Body of pancreas (tissue), 4 donors: ENCODE measurements around the gene ANKRD61.
"Not testable (repeated sequence)": the region's sequence is repeated elsewhere in the genome, so short reads cannot be mapped to it uniquely, and the experiment has no call there.

Source experiments
- CTCF ChIP-seq, 7 experiments: fragments of 450-650 bp in 4 of 7; fragments of 200-600 bp in 3 of 7; sonication (generic) in 3 of 7; IDR thresholded peaks; one replicate each; pipeline ENCODE4 v1.5.1; 2016 to 2019; ENCODE audit warnings: antibody characterized with exemption in 7 of 7
- POLR2A ChIP-seq, 3 donors: fragments of 450-650 bp; IDR thresholded peaks; one replicate each; pipeline ENCODE4 v1.6.1; 2016; ENCODE audit warnings: antibody characterized with exemption in 3 of 3, mild to moderate bottlenecking in 2 of 3

GRCh38 chr7:6083047-6083446 is 51.9 kb downstream of the ANKRD61 start:
- TF ChIP-seq CTCF, POLR2A (IDR thresholded peaks at IDR 0.05): not testable (repeated sequence)
